OCI-LY1 (cell line): Measurements from ENCODE around the gene RSPH6A.

Experiments
- H2AFZ ChIP-seq: fragments of 200-600 bp; sonication (generic), shearing (Covaris generic); 2 replicates; pipeline ENCODE4 v1.6.0; 2014; ENCODE audit warnings: antibody characterized with exemption, mild to moderate bottlenecking, low read length
- H3F3A ChIP-seq: fragments of 200-600 bp; sonication (generic), shearing (Covaris generic); 2 replicates; pipeline ENCODE4 v1.6.0; 2014; ENCODE audit warnings: mild to moderate bottlenecking, antibody characterized with exemption, low read length, moderate library complexity; ENCODE audit not compliant: insufficient read depth
- H3K27ac ChIP-seq: fragments of 200-600 bp; sonication (generic); 2 replicates; pipeline ENCODE4 v1.5.1; 2014; ENCODE audit warnings: low read length, mixed run types, mild to moderate bottlenecking, low read depth; ENCODE audit not compliant: poor library complexity, severe bottlenecking
- H3K27me3 ChIP-seq: fragments of 200-600 bp; sonication (generic); 2 replicates; pipeline ENCODE4 v1.6.0; 2014; ENCODE audit warnings: antibody characterized with exemption, mild to moderate bottlenecking, low read length, moderate library complexity; ENCODE audit not compliant: insufficient read depth
- H3K36me3 ChIP-seq: fragments of 200-600 bp; sonication (generic); 2 replicates; pipeline ENCODE4 v1.6.1; 2014; ENCODE audit warnings: mild to moderate bottlenecking, antibody characterized with exemption, low read length, moderate library complexity, mixed read lengths; ENCODE audit not compliant: insufficient read depth
- H3K4me1 ChIP-seq: fragments of 200-600 bp; sonication (generic); 2 replicates; pipeline ENCODE4 v1.5.1; 2014; ENCODE audit warnings: mild to moderate bottlenecking, low read length, moderate library complexity; ENCODE audit not compliant: insufficient read depth, severe bottlenecking
- H3K4me2 ChIP-seq: fragments of 200-600 bp; sonication (generic), shearing (Covaris generic); 2 replicates; pipeline ENCODE4 v1.6.1; 2014; ENCODE audit warnings: low read length
- H3K4me3 ChIP-seq: fragments of 200-600 bp; sonication (generic); 2 replicates; pipeline ENCODE4 v1.5.1; 2014; ENCODE audit warnings: low read length, low read depth, mild to moderate bottlenecking, mixed read lengths; ENCODE audit not compliant: poor library complexity, severe bottlenecking
- H3K79me2 ChIP-seq: fragments of 200-600 bp; shearing (Covaris generic); 2 replicates; pipeline ENCODE4 v1.6.1; 2016; ENCODE audit warnings: mixed run types, low read length, mixed read lengths; ENCODE audit not compliant: insufficient read depth
- H3K9ac ChIP-seq: fragments of 200-600 bp; sonication (generic), shearing (Covaris generic); 2 replicates; pipeline ENCODE4 v1.6.1; 2014; ENCODE audit warnings: mild to moderate bottlenecking, low read length, mixed read lengths
- H3K9me2 ChIP-seq: fragments of 200-600 bp; sonication (generic), shearing (Covaris generic); 2 replicates; pipeline ENCODE4 v1.6.1; 2014; ENCODE audit warnings: low read depth, mild to moderate bottlenecking, low read length, mixed read lengths
- H3K9me3 ChIP-seq: fragments of 200-600 bp; shearing (Covaris generic); 2 replicates; pipeline ENCODE4 v1.6.1; 2014; ENCODE audit warnings: low read length, mixed read lengths
- H4K20me1 ChIP-seq: fragments of 200-600 bp; sonication (generic), shearing (Covaris generic); 2 replicates; pipeline ENCODE4 v1.6.0; 2016; ENCODE audit warnings: mild to moderate bottlenecking, low read length; ENCODE audit not compliant: insufficient read depth
- CTCF ChIP-seq: fragments of 200-600 bp; sonication (generic), shearing (Covaris generic); IDR thresholded peaks from 2 replicates; pipeline ENCODE4 v1.5.1; 2017; ENCODE audit warnings: mild to moderate bottlenecking, antibody characterized with exemption, low read length, moderate library complexity, mixed read lengths
- EZH2 ChIP-seq: fragments of 200-600 bp; sonication (generic), shearing (Covaris generic); IDR thresholded peaks from 2 replicates; pipeline ENCODE4 v1.8.0; 2017; ENCODE audit warnings: borderline replicate concordance, mixed run types, mild to moderate bottlenecking, antibody characterized with exemption, low read length, moderate library complexity, mixed read lengths

RSPH6A gene

GRCh38 chr19:45789035-45789786 is 25.9 kb downstream of the RSPH6A start:
- no peak overlapping the region for H3K4me3 ChIP-seq
- H3K4me1 ChIP-seq = peaks cover 16% of the 10 kb centered on the region
- no peak overlapping the region for H3K9ac ChIP-seq
- no peak overlapping the region for H2AFZ ChIP-seq
- 0 out of 2 replicates have a peak, but pooled peaks cover 4% of the 10 kb centered on the region for H3K79me2 ChIP-seq
- H3K9me3 ChIP-seq = no peaks in the 10 kb centered on the region
- no peaks in the 10 kb centered on the region for H3K9me2 ChIP-seq
- H3K27me3 ChIP-seq = no peaks in the 10 kb centered on the region
- no peaks in the 10 kb centered on the region for H4K20me1 ChIP-seq
- TF ChIP-seq CTCF = no peak
- no peak for TF ChIP-seq EZH2
- H3F3A ChIP-seq = no peaks in the 10 kb centered on the region
- peaks cover 46% of the 10 kb centered on the region for H3K36me3 ChIP-seq
- no peak overlapping the region for H3K27ac ChIP-seq
- no peak overlapping the region for H3K4me2 ChIP-seq

- Histone ChIP-seq H3K4me3 (no peak overlapping the region), H3K9me3 (no peaks in the 10 kb centered on the region), H3K27me3 (no peaks in the 10 kb centered on the region), H3K4me2 (no peak overlapping the region), H2AFZ (no peak overlapping the region), H3K4me1 (peaks cover 7% of the 10 kb centered on the region), H3K9ac (no peak overlapping the region), H3K36me3 (peaks cover 46% of the 10 kb centered on the region), H3K27ac (no peak overlapping the region), H3K79me2 (no peaks in the 10 kb centered on the region), H3K9me2 (no peaks in the 10 kb centered on the region), H4K20me1 (no peaks in the 10 kb centered on the region), H3F3A (no peaks in the 10 kb centered on the region)
- no peak for TF ChIP-seq CTCF
- no peak for TF ChIP-seq EZH2
These were observed 28.6 kb downstream of the RSPH6A start for GRCh38 chr19:45786533-45786894.

DNA sequence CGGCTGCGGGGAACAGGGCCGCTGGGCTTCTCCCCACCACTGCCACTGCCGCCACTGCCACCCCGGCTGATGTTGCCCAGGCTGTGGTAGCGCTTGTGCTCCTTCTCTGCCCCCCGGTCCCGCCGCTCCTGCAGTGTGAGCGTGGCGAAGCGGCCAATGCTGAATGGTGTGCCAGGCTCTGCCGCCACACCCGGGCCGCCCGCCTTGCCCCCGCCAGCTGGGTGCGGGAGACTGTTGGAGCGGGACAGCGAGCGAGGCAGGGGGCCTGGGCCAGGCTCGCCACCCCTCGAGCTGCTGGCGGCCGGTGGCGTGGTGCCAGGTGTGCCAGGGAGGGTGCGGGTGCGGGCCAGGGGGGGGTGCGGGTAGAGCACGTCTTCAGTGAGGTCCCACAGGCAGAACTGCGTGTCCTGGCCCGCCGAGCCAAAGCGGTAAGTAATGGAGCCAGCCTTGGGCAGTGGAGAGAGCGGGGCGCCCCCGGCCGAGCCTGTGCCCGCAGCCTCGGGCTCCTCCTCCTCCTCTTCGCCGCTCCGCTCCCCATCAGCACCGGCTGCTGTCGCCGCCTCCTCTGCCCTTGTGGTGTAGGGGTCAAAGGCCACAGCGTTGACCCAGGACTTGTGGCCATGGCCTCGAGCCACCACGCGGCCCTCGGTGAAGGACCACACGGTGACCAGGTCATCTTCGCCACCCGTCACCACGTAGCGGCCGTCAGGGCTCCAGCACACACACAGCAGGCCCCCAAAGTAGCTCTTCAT is 29.2 kb downstream of the RSPH6A start:
- Histone ChIP-seq H3K27ac (no peak overlapping the region), H2AFZ (no peak overlapping the region), H3K4me1 (peaks cover 1% of the 10 kb centered on the region), H3K9me3 (no peaks in the 10 kb centered on the region), H3K4me2 (no peak overlapping the region), H4K20me1 (no peaks in the 10 kb centered on the region), H3K4me3 (no peak overlapping the region), H3K9ac (no peak overlapping the region), H3K27me3 (no peaks in the 10 kb centered on the region), H3K79me2 (no peaks in the 10 kb centered on the region), H3K9me2 (no peaks in the 10 kb centered on the region), H3F3A (no peaks in the 10 kb centered on the region), H3K36me3 (peaks cover 45% of the 10 kb centered on the region)
- no peak for TF ChIP-seq CTCF
- no peak for TF ChIP-seq EZH2
